Sigmoid colon (tissue), 4 donors: Measurements from ENCODE around the gene TCF19.

Experiments used
- EP300 ChIP-seq, 4 donors: sonication (generic); formaldehyde crosslinking; IDR thresholded peaks; one replicate each; pipeline ENCODE4 v1.6.1; 2017; ENCODE audit warnings: antibody characterized with exemption in 4 of 4
- TF ChIP-seq, protein P1 (sequence below), 4 experiments: fragments of 450-650 bp in 3 of 4; fragments of 200-600 bp in 1 of 4; IDR thresholded peaks; one replicate each; pipeline ENCODE4 v1.5.1; 2016 to 2019; ENCODE audit warnings: antibody characterized with exemption in 4 of 4, mild to moderate bottlenecking in 3 of 4, moderate library complexity in 2 of 4

DNA sequence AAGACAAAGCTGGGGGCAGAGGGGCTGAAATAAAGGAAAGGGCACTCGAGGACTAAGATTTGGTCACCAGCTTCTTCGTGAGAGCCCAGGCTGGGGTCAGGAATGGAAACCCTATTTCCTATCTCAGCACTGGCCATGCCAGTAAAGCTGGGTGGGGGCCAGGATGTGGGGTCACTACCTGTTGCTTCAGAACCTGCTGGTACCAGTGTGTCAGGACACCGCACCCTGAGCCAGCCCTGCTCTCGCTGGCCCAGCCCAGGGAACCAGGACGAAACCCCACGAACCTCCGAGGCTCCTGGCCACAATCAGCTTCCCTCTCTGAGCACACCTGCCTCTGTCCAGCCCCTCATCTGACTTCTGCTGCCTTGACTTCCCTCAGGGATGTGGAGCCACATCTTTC, 40.2 kb upstream of the TCF19 start:
- no peak for TF ChIP-seq EP300 (IDR thresholded peaks at IDR 0.05)
- TF ChIP-seq, protein P1, sequence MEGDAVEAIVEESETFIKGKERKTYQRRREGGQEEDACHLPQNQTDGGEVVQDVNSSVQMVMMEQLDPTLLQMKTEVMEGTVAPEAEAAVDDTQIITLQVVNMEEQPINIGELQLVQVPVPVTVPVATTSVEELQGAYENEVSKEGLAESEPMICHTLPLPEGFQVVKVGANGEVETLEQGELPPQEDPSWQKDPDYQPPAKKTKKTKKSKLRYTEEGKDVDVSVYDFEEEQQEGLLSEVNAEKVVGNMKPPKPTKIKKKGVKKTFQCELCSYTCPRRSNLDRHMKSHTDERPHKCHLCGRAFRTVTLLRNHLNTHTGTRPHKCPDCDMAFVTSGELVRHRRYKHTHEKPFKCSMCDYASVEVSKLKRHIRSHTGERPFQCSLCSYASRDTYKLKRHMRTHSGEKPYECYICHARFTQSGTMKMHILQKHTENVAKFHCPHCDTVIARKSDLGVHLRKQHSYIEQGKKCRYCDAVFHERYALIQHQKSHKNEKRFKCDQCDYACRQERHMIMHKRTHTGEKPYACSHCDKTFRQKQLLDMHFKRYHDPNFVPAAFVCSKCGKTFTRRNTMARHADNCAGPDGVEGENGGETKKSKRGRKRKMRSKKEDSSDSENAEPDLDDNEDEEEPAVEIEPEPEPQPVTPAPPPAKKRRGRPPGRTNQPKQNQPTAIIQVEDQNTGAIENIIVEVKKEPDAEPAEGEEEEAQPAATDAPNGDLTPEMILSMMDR (IDR thresholded peaks at IDR 0.05): no peak
